ENCODE measurements around the gene CBFA2T3. TPM values are rescaled to one million over a fixed set of nuclear protein-coding genes. Genes with fewer than 3 reads are reported as not detected.

CBFA2T3 gene
- total RNA-seq, 4 donors from 2014 or later = 0.95 to 7.3 (median 3.3) TPM

GRCh38 chr16:88847654-88848053 is 129.4 kb downstream of the CBFA2T3 start:
- TF ChIP-seq POLR2A (IDR thresholded peaks at IDR 0.05) (no peak), CTCF (IDR thresholded peaks at IDR 0.05 in 4 of 5, conservative IDR thresholded peaks at IDR 0.05 in 1 of 5) (no peak)
- DNase-seq = no peak
- intact Hi-C loops (cut with DNase I; ENCODE audit: low total_unique reads) (no loop called here), in situ Hi-C loops (cut with MboI; ENCODE audit: low sequenced_read_pairs in 4 of 4) (no loop called here)
- no peak overlapping the region for H3K4me3 ChIP-seq
- no peaks in the 10 kb centered on the region for H3K4me1 ChIP-seq
- no peak overlapping the region for H3K27ac ChIP-seq
- H3K36me3 ChIP-seq = peaks cover 0 to 6% of the 10 kb centered on the region in 2 donors
- no peaks in the 10 kb centered on the region for H3K9me3 ChIP-seq
- H3K27me3 ChIP-seq = no peaks in the 10 kb centered on the region
- ATAC-seq = no peak

- Histone ChIP-seq H3K4me1 (no peaks in the 10 kb centered on the region), H3K27ac (no peak overlapping the region), H3K27me3 (no peaks in the 10 kb centered on the region), H3K9me3 (no peaks in the 10 kb centered on the region), H3K4me3 (no peak overlapping the region), H3K36me3 (peaks cover 0 to 6% of the 10 kb centered on the region in 2 donors)
- in situ Hi-C loops (cut with MboI; ENCODE audit: low sequenced_read_pairs in 4 of 4) (no loop called here), intact Hi-C loops (cut with DNase I; ENCODE audit: low total_unique reads) (no loop called here)
- ATAC-seq = no peak
- TF ChIP-seq CTCF (IDR thresholded peaks at IDR 0.05 in 4 of 5, conservative IDR thresholded peaks at IDR 0.05 in 1 of 5) = no peak
- DNase-seq = no peak
Observed at GRCh38 chr16:88846088-88846487, 130.9 kb downstream of the CBFA2T3 start.

- in situ Hi-C loops (cut with MboI; ENCODE audit: low sequenced_read_pairs in 4 of 4) = no loop called here
- intact Hi-C loops (cut with DNase I; ENCODE audit: low total_unique reads) = no loop called here
Observed at GRCh38 chr16:88844419-88845036, 132.5 kb downstream of the CBFA2T3 start.

GRCh38 chr16:88843256-88843655 is 133.8 kb downstream of the CBFA2T3 start:
- Histone ChIP-seq H3K4me3 (no peak overlapping the region), H3K27me3 (no peaks in the 10 kb centered on the region), H3K9me3 (no peaks in the 10 kb centered on the region), H3K36me3 (peaks cover 0 to 15% of the 10 kb centered on the region in 2 donors), H3K27ac (no peak overlapping the region), H3K4me1 (no peaks in the 10 kb centered on the region)
- TF ChIP-seq CTCF (IDR thresholded peaks at IDR 0.05 in 4 of 5, conservative IDR thresholded peaks at IDR 0.05 in 1 of 5) (no peak), POLR2A (IDR thresholded peaks at IDR 0.05) (no peak)
- in situ Hi-C loops (cut with MboI; ENCODE audit: low sequenced_read_pairs in 4 of 4) = no loop called here
- DNase-seq = no peak
- intact Hi-C loops (cut with DNase I; ENCODE audit: low total_unique reads) = no loop called here
- ATAC-seq = no peak

More at GRCh38 chr16:88844419-88845036, 132.5 kb downstream of the CBFA2T3 start:
- Histone ChIP-seq H3K4me1 (no peaks in the 10 kb centered on the region), H3K27ac (no peak overlapping the region), H3K36me3 (peaks cover 0 to 11% of the 10 kb centered on the region in 2 donors), H3K9me3 (no peaks in the 10 kb centered on the region), H3K27me3 (no peaks in the 10 kb centered on the region), H3K4me3 (no peak overlapping the region)
- no peak for DNase-seq
- no peak for ATAC-seq
- no peak for TF ChIP-seq POLR2A (IDR thresholded peaks at IDR 0.05)
- TF ChIP-seq CTCF (IDR thresholded peaks at IDR 0.05 in 4 of 5, conservative IDR thresholded peaks at IDR 0.05 in 1 of 5) = no peak

- ATAC-seq (no peak), DNase-seq (no peak)
- intact Hi-C loops (cut with DNase I; ENCODE audit: low total_unique reads) = no loop called here
- TF ChIP-seq CTCF (IDR thresholded peaks at IDR 0.05 in 4 of 5, conservative IDR thresholded peaks at IDR 0.05 in 1 of 5) = no peak
- no peak for TF ChIP-seq POLR2A (IDR thresholded peaks at IDR 0.05)
- in situ Hi-C loops (cut with MboI; ENCODE audit: low sequenced_read_pairs in 4 of 4) = no loop called here
- no peaks in the 10 kb centered on the region for H3K4me1 ChIP-seq
- H3K4me3 ChIP-seq = no peak overlapping the region
- peaks cover 0 to 15% of the 10 kb centered on the region in 2 donors for H3K36me3 ChIP-seq
- no peak overlapping the region for H3K27ac ChIP-seq
- no peaks in the 10 kb centered on the region for H3K27me3 ChIP-seq
- no peaks in the 10 kb centered on the region for H3K9me3 ChIP-seq
Observed at GRCh38 chr16:88842806-88843205, 134.2 kb downstream of the CBFA2T3 start.
